Ramos (cell line): ENCODE data around the gene ATR.

Experiments used
- in situ Hi-C: fragments of 300-500 bp; cut with MboI; formaldehyde crosslinking; loops from one replicate; pipeline ENCODE4 v1.14.3; 2022; ENCODE audit warnings: low sequenced_read_pairs; ENCODE audit not compliant: unreplicated experiment

ATR gene

GRCh38 chr3:142534543-142534942 is 44.0 kb downstream of the ATR start:
- in situ Hi-C loops = no loop called here

DNA sequence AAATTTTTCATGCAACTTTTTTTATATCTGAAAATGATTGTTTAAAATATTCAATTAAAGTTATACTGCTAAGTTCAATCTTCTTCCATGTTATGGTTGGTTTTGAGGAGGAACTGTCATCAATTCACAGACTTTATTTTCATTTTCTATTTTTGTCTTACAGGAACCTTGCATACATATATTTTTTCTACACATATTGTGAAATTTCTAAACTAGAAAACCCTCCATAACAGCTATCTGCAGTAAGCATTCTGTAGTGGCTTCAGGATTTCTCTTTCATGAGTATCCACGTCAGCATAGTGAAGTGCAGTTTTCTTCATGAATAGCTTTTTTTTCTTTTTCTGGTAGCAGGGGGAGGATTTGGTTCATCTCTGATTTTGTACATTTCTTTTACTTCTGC is 48.2 kb downstream of the ATR start:
- in situ Hi-C loops = no loop called here

GRCh38 chr3:142523921-142524566 is 54.5 kb downstream of the ATR start:
- in situ Hi-C loops = no loop called here

- in situ Hi-C loops = no loop called here
Observed at GRCh38 chr3:142509079-142509478, 69.5 kb downstream of the ATR start.

DNA sequence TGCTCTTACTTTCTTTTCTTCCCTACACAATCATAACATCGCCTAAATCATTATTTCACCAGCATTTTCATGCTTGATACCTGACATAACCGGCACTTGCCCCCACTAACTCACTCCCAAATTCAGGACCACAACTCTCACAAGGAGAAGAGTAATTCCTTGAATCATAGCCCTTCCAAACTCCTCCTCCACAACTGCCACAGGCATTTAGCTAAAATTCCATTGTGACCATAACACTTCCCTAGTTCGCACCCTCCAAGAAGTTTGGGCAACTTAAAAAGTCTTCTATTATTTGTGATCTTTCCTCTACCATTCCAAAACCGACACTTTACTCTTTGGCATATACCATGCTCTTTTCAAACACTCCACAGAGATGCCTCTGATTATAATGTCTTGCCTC is 71.3 kb downstream of the ATR start:
- in situ Hi-C loops = no loop called here

DNA sequence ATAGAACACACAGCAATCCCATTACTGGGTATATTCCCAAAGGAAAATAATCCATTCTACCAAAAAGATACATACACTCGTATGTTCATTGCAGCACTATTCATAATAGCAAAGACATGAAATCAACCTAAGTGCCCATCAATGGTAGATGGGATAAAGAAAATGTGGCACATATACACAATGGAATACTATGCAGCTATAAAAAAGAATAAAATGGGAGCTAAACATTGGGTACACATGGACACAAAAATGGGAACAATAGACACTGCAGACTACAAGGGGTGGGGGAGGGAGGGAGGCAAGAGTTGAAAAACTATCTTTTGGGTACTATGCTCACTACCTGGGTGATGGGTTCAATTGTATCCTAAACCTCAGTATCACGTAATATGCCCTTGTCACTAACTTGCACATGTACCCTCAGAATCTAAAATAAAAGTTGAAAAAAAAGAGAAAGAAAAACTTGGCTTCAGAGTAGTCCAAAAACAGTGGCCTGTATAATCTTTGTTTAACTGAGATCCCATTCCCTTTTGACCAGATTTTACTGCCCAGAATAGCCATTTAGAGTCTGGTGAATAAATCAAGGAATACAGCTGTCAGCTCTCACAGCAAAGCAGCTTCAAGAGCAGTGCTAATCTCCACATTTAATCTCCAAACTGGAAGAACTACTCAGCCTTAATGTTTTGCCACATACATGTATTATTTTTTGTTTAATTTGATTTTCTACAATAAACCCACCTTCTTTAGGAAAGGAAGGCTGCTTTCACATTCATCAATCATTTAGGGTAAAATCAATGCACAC is 76.1 kb downstream of the ATR start:
- in situ Hi-C loops = no loop called here

GRCh38 chr3:142501004-142501926 is 77.3 kb downstream of the ATR start:
- in situ Hi-C loops = no loop called here

GRCh38 chr3:142500211-142500610 is 78.3 kb downstream of the ATR start:
- in situ Hi-C loops = no loop called here

- in situ Hi-C loops = no loop called here
Observed at GRCh38 chr3:142498397-142499180, 79.9 kb downstream of the ATR start.

GRCh38 chr3:142497729-142498128 is 80.8 kb downstream of the ATR start:
- in situ Hi-C loops = no loop called here

- in situ Hi-C loops = no loop called here
Observed at GRCh38 chr3:142495103-142495502, 83.4 kb downstream of the ATR start.

- in situ Hi-C loops = no loop called here
Observed at GRCh38 chr3:142492184-142492583, 86.3 kb downstream of the ATR start.

GRCh38 chr3:142489572-142490323 is 88.8 kb downstream of the ATR start:
- in situ Hi-C loops = no loop called here

- in situ Hi-C loops = no loop called here
Observed at GRCh38 chr3:142484912-142485435, 93.6 kb downstream of the ATR start.

DNA sequence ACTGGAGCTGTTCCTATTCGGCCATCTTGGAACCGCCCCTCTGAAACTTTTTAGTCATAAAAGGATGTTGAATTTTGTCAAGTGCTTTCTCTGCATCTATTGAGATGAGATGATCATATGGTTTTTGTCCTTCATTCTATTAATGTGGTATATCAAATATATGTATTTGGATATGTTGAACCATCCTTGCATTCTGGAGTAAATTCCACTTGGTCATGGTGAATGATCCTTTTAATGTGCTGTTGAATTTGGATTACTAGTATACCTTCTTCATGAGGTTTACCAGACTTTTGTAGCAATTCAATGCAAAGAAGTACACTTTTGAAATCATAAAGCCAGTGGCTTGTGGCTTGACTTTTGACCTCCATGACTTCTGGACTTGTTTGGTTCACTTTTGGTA is 97.3 kb downstream of the ATR start:
- in situ Hi-C loops = no loop called here

DNA sequence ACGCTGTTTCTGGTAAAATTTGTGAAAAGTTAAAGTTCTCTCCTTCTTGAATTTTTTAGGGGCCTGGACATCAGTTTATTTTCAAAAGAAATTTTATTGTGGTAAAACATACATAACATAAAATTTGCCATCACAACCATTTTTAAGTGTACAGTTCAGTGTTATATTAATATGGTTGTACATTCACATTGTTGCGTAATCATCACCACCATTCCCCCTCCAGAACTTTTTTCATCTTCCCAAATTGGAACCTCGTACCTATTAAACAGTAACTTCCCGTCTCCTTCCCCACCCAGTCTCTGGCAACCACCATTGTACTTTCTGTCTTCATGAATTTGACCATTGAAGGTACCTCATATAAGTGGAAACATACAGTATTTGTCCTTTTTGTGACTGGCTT is 107.7 kb downstream of the ATR start:
- in situ Hi-C loops = no loop called here

- in situ Hi-C loops = no loop called here
Observed at GRCh38 chr3:142468456-142468855, 110.1 kb downstream of the ATR start.

DNA sequence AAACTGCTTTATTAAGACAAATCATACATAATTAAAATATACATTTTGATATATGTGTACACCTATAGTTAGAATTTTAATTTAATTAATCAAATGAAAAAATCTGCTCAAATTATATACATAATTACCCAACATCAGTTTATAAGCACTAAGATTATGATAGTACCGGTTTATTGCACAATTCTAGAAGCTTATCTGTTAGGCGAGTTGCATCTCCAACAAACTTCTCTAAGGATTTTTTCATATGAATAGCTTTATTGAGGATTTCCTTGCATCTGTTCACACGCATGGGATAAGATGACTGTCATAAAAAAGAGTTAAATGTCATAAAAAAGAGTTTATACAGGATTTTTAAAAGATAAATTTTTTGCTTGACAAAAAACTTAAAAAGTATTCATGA is 110.8 kb downstream of the ATR start:
- in situ Hi-C loops = no loop called here

GRCh38 chr3:142460689-142461088 is 117.8 kb downstream of the ATR start:
- in situ Hi-C loops = no loop called here
